PFSK-1 (cell line): ENCODE data around the gene CR1.

Experiments
- POLR2AphosphoS5 ChIP-seq: IDR thresholded peaks from 2 replicates; pipeline ENCODE4 v1.6.1; 2012; ENCODE audit warnings: low read depth, mild to moderate bottlenecking, control low read depth, low read length, moderate library complexity
- SIN3A ChIP-seq: IDR thresholded peaks from 2 replicates; pipeline ENCODE4 v1.6.1; 2012; ENCODE audit warnings: mild to moderate bottlenecking, low read length, moderate library complexity, borderline replicate concordance; ENCODE audit not compliant: insufficient read depth
- TAF1 ChIP-seq: IDR thresholded peaks from 2 replicates; pipeline ENCODE4 v1.6.1; 2012; ENCODE audit warnings: low read length, control low read depth, borderline replicate concordance; ENCODE audit not compliant: insufficient read depth
- TF ChIP-seq, protein P1 (sequence below), 2 experiments: IDR thresholded peaks; 2 replicates each; pipeline versions ENCODE4 v1.6.1 to v1.8.0; 2011 to 2012; ENCODE audit warnings: low read depth in 2 of 2, low read length in 2 of 2, control low read depth in 1 of 2, inconsistent platforms in 1 of 2, mild to moderate bottlenecking in 1 of 2, moderate library complexity in 1 of 2; ENCODE audit not compliant: insufficient read depth in 1 of 2

DNA sequence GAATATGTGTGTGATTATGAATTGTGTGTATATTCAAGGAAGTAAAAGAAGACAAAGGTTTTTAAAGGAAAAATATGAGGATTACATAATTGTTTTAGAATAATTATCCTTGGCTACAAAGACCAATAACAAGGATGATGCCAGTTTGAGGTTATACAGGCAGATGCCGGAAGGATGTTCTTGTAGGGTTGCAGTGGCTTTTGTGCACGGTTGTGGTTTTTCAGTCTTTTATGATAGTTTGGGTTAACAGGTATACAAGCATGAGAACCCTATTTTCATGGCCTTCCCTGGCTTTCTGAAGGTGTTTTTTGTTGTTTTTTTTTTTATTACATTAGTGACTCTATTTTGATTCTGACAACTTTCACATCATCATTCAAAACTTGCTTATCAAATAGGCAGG is 36.9 kb upstream of the CR1 start:
- TF ChIP-seq SIN3A (no peak), POLR2AphosphoS5 (no peak), TAF1 (no peak)
- TF ChIP-seq, protein P1, sequence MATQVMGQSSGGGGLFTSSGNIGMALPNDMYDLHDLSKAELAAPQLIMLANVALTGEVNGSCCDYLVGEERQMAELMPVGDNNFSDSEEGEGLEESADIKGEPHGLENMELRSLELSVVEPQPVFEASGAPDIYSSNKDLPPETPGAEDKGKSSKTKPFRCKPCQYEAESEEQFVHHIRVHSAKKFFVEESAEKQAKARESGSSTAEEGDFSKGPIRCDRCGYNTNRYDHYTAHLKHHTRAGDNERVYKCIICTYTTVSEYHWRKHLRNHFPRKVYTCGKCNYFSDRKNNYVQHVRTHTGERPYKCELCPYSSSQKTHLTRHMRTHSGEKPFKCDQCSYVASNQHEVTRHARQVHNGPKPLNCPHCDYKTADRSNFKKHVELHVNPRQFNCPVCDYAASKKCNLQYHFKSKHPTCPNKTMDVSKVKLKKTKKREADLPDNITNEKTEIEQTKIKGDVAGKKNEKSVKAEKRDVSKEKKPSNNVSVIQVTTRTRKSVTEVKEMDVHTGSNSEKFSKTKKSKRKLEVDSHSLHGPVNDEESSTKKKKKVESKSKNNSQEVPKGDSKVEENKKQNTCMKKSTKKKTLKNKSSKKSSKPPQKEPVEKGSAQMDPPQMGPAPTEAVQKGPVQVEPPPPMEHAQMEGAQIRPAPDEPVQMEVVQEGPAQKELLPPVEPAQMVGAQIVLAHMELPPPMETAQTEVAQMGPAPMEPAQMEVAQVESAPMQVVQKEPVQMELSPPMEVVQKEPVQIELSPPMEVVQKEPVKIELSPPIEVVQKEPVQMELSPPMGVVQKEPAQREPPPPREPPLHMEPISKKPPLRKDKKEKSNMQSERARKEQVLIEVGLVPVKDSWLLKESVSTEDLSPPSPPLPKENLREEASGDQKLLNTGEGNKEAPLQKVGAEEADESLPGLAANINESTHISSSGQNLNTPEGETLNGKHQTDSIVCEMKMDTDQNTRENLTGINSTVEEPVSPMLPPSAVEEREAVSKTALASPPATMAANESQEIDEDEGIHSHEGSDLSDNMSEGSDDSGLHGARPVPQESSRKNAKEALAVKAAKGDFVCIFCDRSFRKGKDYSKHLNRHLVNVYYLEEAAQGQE (IDR thresholded peaks at IDR 0.05; ENCODE audit: insufficient read depth in 1 of 2, low read depth in 2 of 2, low read length in 2 of 2) = no peak
